ENCODE measurements around the gene FUT8.
"Not testable (repeated sequence)": the region's sequence is repeated elsewhere in the genome, so short reads cannot be mapped to it uniquely, and the experiment has no call there.

FUT8 gene

DNA sequence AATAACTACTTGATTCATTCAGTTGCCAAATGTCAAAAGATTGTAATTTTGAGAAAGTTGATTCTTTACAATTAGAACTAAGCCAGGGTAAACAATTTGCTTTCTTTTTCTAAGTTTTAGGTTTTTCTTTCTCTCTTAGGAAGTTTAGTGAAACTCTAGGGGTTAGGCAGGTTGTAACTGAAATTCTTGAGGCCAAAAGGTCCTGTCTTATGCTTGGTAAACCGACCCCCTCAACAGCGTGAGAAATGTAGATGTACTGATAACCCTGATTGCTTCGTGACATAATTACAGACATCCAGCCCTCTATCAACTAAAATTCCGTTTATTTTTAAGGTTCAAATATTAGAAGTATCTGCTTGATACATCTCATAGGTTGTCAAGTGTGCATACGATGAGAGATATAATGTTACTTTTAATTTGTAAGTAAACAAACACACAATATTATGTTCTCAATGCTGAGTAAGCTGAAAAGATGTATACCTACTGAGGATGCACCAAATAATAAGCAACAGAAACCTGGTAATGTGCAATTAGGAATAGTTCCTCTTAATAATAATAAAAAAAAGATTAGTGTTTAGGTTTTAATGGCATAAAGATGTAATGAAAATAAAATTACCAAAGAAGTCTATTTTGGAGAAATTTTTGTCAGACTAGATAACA, 7.2 kb downstream of the FUT8 start:
- no peak for DNase-seq (ENCODE audit: low spot score)

DNA sequence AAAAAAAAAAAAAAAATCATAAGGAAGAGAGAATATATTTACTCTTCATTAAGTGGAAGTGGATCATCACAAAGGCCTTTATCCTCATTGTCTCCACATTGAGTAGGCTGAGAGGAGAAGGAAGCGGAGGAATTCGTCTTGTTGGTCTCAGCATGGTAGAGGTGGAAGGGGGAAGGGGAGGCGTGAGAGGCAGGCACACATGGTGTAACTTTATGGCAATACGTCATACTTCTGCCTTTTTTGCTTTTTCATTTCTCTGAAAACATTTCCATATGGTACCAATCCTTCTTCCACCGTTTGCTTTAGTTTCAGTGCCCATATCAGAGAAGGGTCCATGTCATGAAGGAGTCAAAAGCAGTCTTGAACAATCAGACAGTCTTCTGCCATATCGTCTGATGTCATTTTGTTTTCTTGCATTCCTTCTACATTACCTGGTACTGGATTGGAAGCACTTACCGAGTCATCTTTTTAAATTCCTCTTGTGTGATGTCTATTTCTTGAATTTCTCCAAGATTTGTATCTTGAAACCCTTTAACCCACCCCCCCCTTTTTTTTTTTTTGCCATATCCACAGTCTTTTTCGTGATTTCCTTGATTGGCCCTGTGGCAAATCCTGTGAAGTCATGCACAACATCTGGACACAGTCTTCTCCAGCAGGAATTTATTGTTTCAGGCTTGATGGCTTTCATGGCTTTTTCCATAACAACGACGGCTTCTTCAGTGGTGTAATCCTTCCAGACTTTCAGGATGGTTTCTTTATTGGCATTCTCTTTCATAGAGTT, 8.9 kb downstream of the FUT8 start:
- no peak for DNase-seq (ENCODE audit: low spot score)

DNA sequence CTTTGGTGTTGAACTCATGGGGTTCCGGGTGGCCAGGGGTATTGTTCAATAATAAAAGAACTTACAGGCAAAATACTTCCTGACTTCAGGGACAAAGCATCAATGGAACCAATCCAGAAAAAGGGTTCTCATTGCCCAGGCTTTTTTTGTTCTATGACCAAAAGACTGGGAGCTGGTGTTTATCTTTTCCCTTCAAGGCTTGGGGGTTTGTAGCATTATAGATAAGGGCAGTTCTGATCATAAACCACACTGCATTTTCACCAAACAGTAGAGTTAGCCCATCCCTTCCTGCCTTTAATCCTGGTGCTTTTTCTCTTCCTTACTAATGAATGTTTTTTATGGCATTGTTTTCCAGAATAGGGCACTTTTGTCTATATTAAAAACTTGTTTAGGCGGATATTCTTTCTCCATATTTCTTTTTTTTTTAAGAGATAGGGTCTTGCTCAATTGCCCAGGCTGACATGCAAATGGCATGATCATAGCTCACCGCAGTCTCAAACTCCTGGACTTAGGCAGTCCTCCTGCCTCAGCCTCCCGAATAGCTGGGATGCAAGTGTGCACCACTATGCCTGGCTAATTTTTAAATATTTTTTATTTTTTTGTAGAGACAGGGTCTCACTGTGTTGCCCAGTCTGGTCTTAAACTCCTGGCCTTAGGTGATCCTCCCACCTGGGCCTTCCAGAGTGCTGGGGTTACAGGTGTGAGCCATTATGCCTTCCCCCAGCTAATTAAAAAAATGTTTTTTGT, 9.7 kb downstream of the FUT8 start:
- DNase-seq (ENCODE audit: low spot score) = no peak

DNA sequence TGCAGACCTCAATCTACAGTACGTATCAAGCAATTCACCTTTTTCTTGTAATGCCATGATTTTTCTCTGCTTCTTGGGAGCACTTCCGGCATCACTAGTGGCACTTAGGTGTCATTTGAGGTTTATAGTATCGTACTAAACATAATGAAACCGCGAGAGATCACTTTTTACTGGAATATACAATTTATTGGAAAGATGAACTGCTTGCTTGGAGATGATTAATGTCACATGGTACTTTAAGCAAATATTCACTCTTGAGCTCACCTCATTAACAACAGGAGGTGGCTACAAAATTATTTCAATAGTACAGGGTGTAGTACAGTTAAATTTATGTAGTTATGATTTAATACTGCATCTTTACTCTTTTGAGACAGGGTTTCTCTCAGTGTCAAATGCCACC, 11.5 kb downstream of the FUT8 start:
- DNase-seq (ENCODE audit: low spot score) = no peak

DNA sequence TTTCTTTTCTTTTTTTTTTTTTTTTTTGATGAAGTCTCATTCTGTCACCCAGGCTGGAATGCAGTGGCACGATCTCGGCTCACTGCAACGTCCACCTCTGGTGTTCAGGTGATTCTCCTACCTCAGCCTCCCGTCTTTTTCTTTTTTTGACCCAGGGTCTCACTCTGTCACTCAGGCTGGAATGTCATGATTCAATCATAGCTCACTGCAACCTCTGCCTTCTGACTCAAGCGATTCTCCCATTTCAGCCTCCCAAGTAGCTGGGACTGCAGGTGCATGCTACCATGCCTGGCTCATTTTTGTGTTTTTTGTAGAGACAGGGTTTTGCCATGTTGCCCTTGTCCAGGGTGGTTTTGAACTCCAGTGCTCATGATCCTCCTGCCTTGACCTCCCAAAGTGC, 12.0 kb downstream of the FUT8 start:
- DNase-seq (ENCODE audit: low spot score) = no peak

DNA sequence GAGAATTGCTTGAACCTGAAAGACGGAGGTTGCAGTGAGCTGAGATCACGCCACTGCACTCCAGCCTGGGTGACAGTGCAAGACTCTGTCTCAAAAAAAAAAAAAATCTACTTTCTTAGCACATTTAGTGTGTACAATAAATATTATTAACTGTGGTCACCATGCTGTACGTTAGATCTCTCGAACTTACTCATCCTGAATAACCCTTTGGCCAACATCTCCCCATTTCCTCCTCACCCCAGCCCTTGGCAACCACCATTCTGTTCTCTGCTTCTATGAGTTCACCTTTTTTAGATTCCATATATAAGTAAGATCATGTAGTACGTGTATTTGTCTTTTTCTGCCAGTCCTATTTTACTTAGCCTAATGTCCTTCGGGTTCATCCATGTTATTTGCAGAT, 13.4 kb downstream of the FUT8 start:
- no peak for DNase-seq (ENCODE audit: low spot score)

DNA sequence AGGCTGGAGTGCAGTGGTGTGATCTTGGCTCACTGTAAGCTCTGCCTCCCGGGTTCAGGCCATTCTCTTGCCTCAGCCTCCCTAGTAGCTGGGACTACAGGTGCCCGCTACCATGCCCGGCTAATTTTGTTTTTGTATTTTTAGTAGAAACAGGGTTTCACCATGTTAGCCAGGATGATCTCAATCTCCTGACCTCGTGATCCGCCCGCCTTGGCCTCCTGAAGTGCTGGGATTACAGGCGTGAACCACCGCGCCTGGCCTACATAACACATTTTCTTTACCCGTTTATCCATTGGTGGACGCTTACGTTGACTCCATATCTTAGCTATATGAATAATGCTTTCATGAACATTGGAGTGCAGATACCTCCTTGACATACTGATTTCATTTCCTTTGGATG, 14.4 kb downstream of the FUT8 start:
- DNase-seq (ENCODE audit: low spot score) = not testable (repeated sequence)

DNA sequence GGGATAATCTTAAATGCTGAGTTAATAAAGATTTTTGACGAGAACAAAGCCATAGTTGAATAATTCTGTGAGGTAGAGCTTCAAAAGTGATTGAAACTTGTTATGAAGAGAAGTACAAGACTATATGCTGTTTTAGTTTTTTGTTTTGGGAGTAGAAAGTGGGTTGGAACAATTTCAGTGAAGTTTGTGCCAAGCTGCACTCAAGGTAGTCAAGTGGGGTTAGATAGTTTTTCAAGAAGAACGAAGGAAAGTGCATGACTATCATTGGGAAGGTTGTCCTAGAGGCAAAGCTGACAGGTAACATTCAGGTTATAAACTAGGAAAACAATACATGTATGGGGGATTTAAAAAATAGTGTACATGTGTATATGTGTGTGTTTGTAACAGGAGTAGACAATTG, 16.2 kb downstream of the FUT8 start:
- DNase-seq (ENCODE audit: low spot score) = no peak

DNA sequence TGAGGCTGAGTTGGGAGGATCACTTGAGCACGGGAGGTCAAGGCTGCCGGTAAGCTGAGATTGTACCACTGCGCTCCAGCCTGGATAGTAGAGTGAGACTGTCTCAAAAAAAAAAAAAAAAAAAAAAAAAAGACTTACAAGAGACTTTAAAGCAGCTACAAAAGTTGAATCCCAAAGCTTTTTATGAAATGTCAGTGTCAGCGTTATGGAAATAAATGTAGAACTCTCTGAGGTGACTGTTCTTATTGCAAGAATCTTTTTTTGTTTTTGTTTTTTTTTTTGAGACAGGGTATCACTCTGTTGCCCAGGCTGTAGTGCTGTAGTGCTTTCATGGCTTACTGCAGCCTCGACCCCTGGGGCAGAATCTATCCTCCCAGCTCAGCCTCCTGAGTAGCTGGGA, 17.2 kb downstream of the FUT8 start:
- DNase-seq (ENCODE audit: low spot score) = no peak

DNA sequence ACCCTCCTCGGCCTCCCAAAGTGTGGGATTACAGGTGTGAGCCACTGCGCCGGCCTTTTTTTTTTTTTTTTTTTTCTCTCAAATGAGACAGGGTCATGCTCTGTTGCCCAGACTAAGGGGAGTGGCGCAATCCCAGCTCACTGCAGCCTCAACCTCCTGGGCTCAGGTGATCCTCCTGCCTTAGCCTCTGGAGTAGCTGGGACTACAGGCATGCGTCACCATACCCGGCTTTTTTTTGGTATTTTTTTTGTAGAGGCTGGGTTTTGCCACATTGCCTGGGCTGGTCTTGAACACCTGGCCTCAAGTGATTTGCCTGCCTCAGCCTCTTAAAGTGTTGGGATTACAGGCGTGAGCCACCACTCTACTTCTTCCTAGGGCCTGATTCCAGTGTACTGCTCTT, 18.7 kb downstream of the FUT8 start:
- no peak for DNase-seq (ENCODE audit: low spot score)

DNA sequence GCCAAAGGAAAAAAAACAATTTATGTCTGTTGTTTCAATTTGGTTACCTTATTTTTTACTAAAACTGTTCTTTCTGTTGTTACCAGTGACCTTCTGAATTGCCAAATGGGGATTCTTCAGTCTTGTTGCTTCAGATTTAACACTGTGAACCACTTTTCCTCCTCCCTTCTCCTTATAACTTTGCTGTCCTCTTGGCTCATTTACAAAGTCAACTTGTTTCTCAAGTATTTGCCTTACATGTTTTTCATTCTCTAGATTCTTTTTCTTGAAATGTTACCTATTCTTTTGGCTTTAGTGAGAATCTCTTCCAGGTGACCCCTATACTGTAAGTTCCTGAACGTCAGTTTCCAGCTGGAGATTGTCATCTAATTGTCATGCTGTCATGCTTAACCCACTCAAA, 19.4 kb downstream of the FUT8 start:
- DNase-seq (ENCODE audit: low spot score) = no peak

DNA sequence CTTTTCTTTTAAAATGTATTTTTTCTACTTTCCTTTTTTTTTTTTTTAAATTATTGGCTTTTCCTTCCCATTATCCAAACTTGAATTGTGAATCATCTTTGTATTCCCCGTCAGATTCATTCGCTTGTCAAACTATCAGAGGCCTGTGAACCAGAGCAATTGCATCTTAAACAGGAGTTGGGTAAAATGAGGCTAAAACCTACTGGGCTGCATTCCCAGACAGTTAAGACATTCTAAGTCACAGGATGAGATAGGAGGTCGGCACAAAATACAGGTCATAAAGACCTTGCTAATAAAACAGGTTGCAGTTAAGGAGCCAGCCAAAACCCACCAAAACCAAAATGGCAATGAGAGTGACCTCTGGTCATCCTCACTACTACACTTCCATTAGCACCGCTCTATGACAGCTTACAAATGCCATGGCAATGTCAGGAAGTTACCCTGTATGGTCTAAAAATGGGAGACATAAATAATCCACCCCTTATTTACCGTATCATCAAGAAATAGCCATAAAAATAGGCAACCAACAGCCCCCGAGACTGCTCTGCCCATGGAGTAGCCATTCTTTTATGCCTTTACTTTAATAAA, 19.9 kb downstream of the FUT8 start:
- no peak for DNase-seq (ENCODE audit: low spot score)

DNA sequence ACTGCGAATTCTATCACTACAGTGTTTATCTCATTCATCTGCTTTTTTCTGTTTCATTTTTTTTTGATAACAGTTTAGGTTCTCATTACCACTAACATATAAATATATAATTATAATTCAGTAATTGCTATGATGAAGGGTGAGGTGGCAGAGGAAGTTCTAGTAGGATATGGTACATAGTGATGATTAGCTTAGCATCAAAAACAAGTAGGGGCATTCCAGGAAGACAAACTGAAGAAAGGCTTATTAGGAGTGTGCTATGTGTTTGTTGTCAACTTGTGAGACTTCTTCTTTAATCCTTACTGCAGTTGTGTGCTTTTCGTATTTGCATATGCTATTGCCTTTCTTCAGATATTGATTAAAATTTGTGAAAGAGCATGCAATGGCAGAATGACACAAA, 20.6 kb downstream of the FUT8 start:
- DNase-seq (ENCODE audit: low spot score) = no peak

DNA sequence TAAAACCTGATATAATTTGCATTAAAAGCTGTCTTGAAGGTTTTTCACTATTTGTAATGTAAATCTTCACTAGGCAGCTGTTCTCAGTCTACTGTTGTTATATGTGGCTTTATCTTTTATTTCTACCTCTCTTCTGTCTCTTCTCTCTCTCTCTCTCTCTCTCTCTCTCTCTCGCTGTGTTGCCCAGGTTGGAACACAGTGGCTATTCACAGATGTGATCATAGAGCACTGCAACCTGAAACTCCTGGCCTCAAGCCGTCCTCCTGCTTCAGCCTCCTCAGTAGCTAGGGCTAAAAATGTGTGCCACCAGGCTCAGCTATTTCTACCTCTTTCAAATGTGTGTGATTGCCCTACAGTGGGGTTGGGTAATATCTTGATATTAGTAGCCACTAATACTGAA, 21.1 kb downstream of the FUT8 start:
- DNase-seq (ENCODE audit: low spot score) = no peak

DNA sequence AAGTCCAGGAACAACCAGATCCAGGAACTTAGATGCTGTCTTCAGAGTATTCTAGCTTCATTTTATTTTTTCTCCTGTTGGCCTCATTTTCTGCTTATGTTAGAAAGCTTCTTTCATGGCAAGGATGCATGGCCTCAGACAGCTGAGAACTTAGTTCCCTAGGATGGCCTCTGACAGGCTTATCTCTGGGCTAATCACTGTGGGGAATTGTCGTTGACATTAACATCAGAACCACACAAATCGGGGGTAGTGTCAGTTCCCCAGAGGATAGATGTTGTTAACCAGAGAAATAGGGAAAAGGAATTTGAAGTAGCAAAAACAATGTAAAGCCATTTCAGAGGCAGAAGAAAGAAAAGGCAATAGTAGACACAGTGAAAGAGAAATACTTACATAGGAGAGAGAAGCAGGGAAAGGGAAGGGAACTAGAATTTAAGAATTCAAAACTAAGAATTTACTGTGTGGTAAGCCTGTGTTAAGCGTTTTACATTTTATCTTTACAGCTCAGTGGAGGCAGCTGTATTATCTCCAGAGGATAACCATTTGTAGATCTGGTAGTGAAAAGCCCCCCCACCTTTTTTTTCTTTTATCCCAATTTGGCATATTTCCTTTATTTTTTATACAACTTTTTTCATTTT, 21.8 kb downstream of the FUT8 start:
- peak; percentile 35 for DNase-seq (ENCODE audit: low spot score)

DNA sequence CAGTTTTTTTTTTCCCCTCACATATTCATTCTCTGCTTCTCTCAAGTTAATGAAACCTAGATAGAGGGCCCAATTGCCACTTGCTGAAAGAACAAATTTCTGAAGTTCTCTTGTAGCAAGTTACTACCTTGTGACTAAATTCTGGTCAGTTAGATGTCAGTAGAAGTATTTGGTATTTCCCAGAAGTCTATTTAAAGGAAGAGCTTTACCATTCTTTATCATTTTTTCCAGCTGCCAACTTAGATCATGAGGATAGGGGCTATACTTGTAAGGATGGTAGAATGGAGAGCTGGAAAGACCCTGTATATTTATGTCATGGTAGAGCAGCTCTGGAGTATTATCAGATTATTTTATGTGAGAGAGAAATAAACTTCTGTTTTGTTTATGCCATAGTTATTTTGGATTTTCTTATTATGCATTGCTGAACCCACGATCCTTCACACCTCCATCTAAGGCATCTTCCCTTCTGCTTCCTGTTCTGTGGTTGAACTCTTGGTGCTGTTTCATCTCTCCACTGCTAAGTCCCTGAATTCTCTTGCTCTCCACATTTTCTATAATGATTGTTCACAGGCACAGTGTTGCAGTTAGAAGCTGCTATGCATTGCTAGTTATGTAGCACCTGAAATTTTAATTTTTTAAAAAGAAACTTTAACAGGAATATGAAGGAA, 25.9 kb downstream of the FUT8 start:
- peak; percentile 21 for DNase-seq (ENCODE audit: low spot score)

DNA sequence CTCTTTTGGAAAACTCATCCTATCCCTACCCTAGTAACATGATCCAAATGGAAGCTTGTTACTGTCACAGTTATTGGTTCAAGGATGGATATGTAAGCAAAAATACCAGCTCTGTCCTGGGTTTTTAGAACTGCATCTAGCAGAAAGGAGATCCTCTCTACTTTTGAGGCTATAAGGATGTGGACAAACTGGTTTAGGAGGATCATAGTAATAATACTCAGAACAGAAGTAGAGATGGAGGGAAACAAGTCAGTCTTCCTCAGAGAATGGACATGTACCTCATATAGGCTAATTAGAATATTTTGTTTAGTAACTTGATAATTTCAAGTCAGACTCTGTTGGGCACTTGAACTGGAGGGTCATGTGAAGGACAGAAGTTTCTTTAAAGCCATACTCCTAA, 26.6 kb downstream of the FUT8 start:
- DNase-seq (ENCODE audit: low spot score) = no peak

DNA sequence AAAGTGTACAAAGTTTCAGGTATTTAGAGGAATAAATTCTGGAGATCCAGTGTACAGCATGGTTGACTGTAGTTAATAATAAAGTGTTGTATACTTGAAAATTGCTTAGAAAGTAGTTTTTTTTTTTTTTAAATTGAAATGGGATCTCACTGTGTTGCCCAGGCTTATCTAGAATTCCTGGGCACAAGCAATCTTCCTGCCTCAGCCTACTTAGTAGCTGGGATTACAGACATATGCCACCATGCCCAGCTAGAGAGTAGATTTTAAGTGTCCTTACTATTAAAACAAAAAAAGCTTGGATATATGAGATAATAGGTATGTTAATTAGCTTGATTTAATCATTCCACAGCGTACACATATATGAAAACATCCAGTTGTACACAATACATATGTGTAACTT, 27.7 kb downstream of the FUT8 start:
- DNase-seq (ENCODE audit: low spot score) = no peak

DNA sequence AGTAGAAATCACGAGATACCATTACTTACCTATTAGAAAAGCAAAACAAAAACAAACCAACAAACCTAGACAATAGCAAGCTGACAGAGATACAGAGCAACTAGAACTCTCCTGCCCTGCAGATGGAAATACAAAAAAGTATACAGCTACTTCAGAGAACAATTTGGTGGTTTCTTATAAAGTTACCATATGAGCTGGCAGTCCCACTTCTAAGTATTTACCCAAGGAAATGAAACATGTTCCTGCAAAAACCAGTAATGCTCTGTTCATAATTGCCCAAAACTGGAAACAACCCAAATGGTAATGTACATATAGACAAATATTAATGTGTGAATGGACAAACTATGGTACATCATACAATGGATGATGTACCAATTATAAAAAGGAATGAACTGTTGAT, 31.7 kb downstream of the FUT8 start:
- no peak for DNase-seq (ENCODE audit: low spot score)

DNA sequence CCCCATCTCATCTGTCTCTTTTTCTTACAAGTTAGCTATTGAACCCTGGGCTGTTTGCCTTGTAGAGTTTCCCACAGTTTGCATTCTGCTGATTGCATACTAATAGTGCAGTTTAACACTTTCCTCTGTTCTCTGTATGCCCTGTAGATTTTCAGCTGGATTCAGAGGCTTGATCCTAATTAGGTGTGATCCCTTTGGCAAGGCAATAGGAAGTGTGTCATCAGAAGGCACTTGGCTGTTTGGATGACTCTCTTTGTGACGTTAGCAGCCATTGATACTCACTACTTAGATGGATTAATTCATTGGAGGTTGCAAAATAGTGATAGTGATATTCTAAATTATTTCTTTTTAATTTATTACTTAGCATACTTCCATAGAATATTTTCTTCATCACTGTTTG, 33.6 kb downstream of the FUT8 start:
- DNase-seq (ENCODE audit: low spot score) = no peak

DNA sequence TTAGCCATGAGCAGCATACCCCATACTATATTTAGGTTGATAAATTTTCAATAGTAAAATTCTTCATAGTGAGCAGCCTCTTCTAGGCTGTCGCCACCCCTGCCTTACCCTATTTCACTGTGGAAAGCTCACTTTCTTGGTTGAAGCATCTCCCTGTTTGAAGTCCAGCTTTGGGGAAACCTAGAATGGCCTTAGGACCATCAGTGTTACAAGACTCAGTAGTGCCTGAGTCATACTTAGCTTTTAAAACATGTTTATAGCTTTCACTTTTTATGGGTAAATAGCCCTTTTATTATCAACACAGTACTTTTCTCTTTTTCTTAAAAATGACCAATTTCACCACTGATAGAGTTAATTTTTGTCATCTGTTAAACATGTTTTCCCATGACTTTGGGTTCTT, 37.1 kb downstream of the FUT8 start:
- DNase-seq (ENCODE audit: low spot score) = no peak
